Trophoblast cell (in vitro differentiated cells and primary cell): ENCODE measurements around the gene RABAC1.

ENCODE experiments used
- DNase-seq, 2 donors: peaks; one replicate each; pipeline ENCODE4 v3.0.0-alpha.2; 2016
- H2AFZ ChIP-seq: 2 replicates; pipeline ENCODE4 v1.6.1; 2013; ENCODE audit warnings: low read length, moderate library complexity, mild to moderate bottlenecking; ENCODE audit not compliant: insufficient read depth, poor library complexity
- H2AK5ac ChIP-seq: 2 replicates; pipeline ENCODE4 v1.6.1; 2013; ENCODE audit warnings: mild to moderate bottlenecking, low read length
- H2BK120ac ChIP-seq: 2 replicates; pipeline ENCODE4 v1.6.1; 2013; ENCODE audit warnings: low read length, mild to moderate bottlenecking, moderate library complexity; ENCODE audit not compliant: insufficient read depth, poor library complexity
- H2BK12ac ChIP-seq: 2 replicates; pipeline ENCODE4 v1.6.1; 2013; ENCODE audit warnings: mild to moderate bottlenecking, low read length, moderate library complexity
- H2BK5ac ChIP-seq: 2 replicates; pipeline ENCODE4 v1.6.1; 2013; ENCODE audit warnings: low read length, low read depth, moderate library complexity, mild to moderate bottlenecking; ENCODE audit not compliant: poor library complexity
- H3K14ac ChIP-seq: 2 replicates; pipeline ENCODE4 v1.6.1; 2013; ENCODE audit warnings: mild to moderate bottlenecking, low read length
- H3K18ac ChIP-seq: 2 replicates; pipeline ENCODE4 v1.6.1; 2013; ENCODE audit warnings: mild to moderate bottlenecking, low read length
- H3K23ac ChIP-seq: 2 replicates; pipeline ENCODE4 v1.6.1; 2013; ENCODE audit warnings: low read length
- H3K27ac ChIP-seq: 2 replicates; pipeline ENCODE4 v1.5.1; 2013; ENCODE audit warnings: low read depth, mild to moderate bottlenecking, inconsistent platforms, low read length, moderate library complexity
- H3K27me3 ChIP-seq: 2 replicates; pipeline ENCODE4 v1.6.1; 2013; ENCODE audit warnings: inconsistent platforms, mild to moderate bottlenecking, low read length, moderate library complexity; ENCODE audit not compliant: insufficient read depth
- H3K36me3 ChIP-seq, 2 experiments: 1 replicate in 1 of 2; 2 replicates in 1 of 2; pipeline ENCODE4 v1.6.1; 2013; ENCODE audit warnings: low read length in 2 of 2, mild to moderate bottlenecking in 2 of 2, moderate library complexity in 1 of 2; ENCODE audit not compliant: insufficient read depth in 2 of 2, control insufficient read depth in 1 of 2
- H3K4ac ChIP-seq: 2 replicates; pipeline ENCODE4 v1.6.1; 2013; ENCODE audit warnings: low read depth, mild to moderate bottlenecking, low read length, moderate library complexity
- H3K4me1 ChIP-seq, 2 experiments: 1 replicate in 1 of 2; 2 replicates in 1 of 2; pipeline ENCODE4 v1.6.1; 2013; ENCODE audit warnings: low read length in 2 of 2, mild to moderate bottlenecking in 2 of 2, moderate library complexity in 1 of 2; ENCODE audit not compliant: insufficient read depth in 2 of 2, control insufficient read depth in 1 of 2
- H3K4me2 ChIP-seq: 2 replicates; pipeline ENCODE4 v1.6.1; 2013; ENCODE audit warnings: inconsistent platforms, mild to moderate bottlenecking, low read length, moderate library complexity
- H3K4me3 ChIP-seq: 2 replicates; pipeline ENCODE4 v1.5.1; 2013; ENCODE audit warnings: mild to moderate bottlenecking, low read depth, low read length, inconsistent platforms
- H3K79me1 ChIP-seq: one replicate; pipeline ENCODE4 v1.6.1; 2013; ENCODE audit warnings: low read length
- H3K79me2 ChIP-seq: 2 replicates; pipeline ENCODE4 v1.6.1; 2013; ENCODE audit warnings: low read length, mild to moderate bottlenecking; ENCODE audit not compliant: control insufficient read depth, insufficient read depth, poor library complexity
- H3K9ac ChIP-seq: 2 replicates; pipeline ENCODE4 v1.6.1; 2013; ENCODE audit warnings: mild to moderate bottlenecking, low read length
- H3K9me3 ChIP-seq: 2 replicates; pipeline ENCODE4 v1.6.1; 2013; ENCODE audit warnings: low read depth, mild to moderate bottlenecking, control low read depth, inconsistent platforms, low read length; ENCODE audit not compliant: insufficient read depth
- H4K12ac ChIP-seq: 2 replicates; pipeline ENCODE4 v1.6.1; 2013; ENCODE audit warnings: low read depth, mild to moderate bottlenecking, low read length, moderate library complexity
- H4K8ac ChIP-seq: 2 replicates; pipeline ENCODE4 v1.6.1; 2013; ENCODE audit warnings: low read depth, mild to moderate bottlenecking, low read length, moderate library complexity
- H4K91ac ChIP-seq: one replicate; pipeline ENCODE4 v1.6.1; 2013; ENCODE audit warnings: low read depth, mild to moderate bottlenecking, low read length, moderate library complexity
- WGBS: extraction: QIAGEN DNeasy Blood & Tissue Kit; methylation state at CpG from one replicate; pipeline ENCODE4 v1.1.7; 2013; ENCODE audit warnings: missing lambda C conversion rate; ENCODE audit not compliant: insufficient read length, insufficient coverage; ENCODE audit errors: extremely low coverage; 5-methylcytosine and 5-hydroxymethylcytosine counted together

Gene RABAC1

GRCh38 chr19:41910992-41911888, 47.9 kb downstream of the RABAC1 start:
- no peak overlapping the region for H3K9ac ChIP-seq
- no peaks in the 10 kb centered on the region for H3K4me1 ChIP-seq
- no peak overlapping the region for H3K18ac ChIP-seq
- H3K14ac ChIP-seq = no peak overlapping the region
- peaks cover 11 to 14% of the 10 kb centered on the region in 2 experiments for H3K36me3 ChIP-seq
- no peak overlapping the region for H3K27ac ChIP-seq
- no peak overlapping the region for H3K4me3 ChIP-seq
- no peak overlapping the region for H3K4ac ChIP-seq
- no peak for DNase-seq
- H4K91ac ChIP-seq = no peak overlapping the region
- no peak overlapping the region for H2BK12ac ChIP-seq
- WGBS = no CpG with 5 or more reads among the region's 13 CpGs
- no peaks in the 10 kb centered on the region for H3K79me2 ChIP-seq
- peaks cover 9% of the 10 kb centered on the region for H3K9me3 ChIP-seq
- H2AFZ ChIP-seq = no peak overlapping the region
- no peak overlapping the region for H2BK5ac ChIP-seq
- no peak overlapping the region for H4K8ac ChIP-seq
- H2AK5ac ChIP-seq = no peak overlapping the region
- no peak overlapping the region for H2BK120ac ChIP-seq
- H3K27me3 ChIP-seq = peaks cover 41% of the 10 kb centered on the region
- no peak overlapping the region for H3K23ac ChIP-seq
- no peaks in the 10 kb centered on the region for H3K79me1 ChIP-seq
- no peak overlapping the region for H4K12ac ChIP-seq
- H3K4me2 ChIP-seq = no peak overlapping the region

- no CpG with 5 or more reads among the region's 12 CpGs for WGBS
- Histone ChIP-seq H4K91ac (no peak overlapping the region), H3K4me2 (no peak overlapping the region), H3K14ac (no peak overlapping the region), H3K79me2 (no peaks in the 10 kb centered on the region), H3K4me3 (no peak overlapping the region), H3K18ac (no peak overlapping the region), H3K9ac (no peak overlapping the region), H2BK12ac (no peak overlapping the region), H4K8ac (no peak overlapping the region), H3K9me3 (peaks cover 6% of the 10 kb centered on the region), H2AK5ac (no peak overlapping the region), H3K23ac (no peak overlapping the region), H3K27ac (no peak overlapping the region), H3K4me1 (no peaks in the 10 kb centered on the region), H2BK120ac (no peak overlapping the region), H2AFZ (no peak overlapping the region), H2BK5ac (no peak overlapping the region), H3K36me3 (peaks cover 19 to 23% of the 10 kb centered on the region in 2 experiments), H3K4ac (no peak overlapping the region), H4K12ac (no peak overlapping the region), H3K79me1 (no peaks in the 10 kb centered on the region), H3K27me3 (peaks cover 36% of the 10 kb centered on the region)
- no peak for DNase-seq
Measured at GRCh38 chr19:41910240-41910991, 48.7 kb downstream of the RABAC1 start.

- H4K91ac ChIP-seq = no peak overlapping the region
- no peak overlapping the region for H3K4me2 ChIP-seq
- no peaks in the 10 kb centered on the region for H3K79me1 ChIP-seq
- no peak overlapping the region for H4K12ac ChIP-seq
- H3K23ac ChIP-seq = no peak overlapping the region
- no peak overlapping the region for H3K18ac ChIP-seq
- no peak overlapping the region for H2BK5ac ChIP-seq
- H2AK5ac ChIP-seq = no peak overlapping the region
- H2BK120ac ChIP-seq = no peak overlapping the region
- peaks cover 26 to 30% of the 10 kb centered on the region in 2 experiments for H3K36me3 ChIP-seq
- H2BK12ac ChIP-seq = no peak overlapping the region
- H3K27ac ChIP-seq = no peak overlapping the region
- no peak overlapping the region for H3K4me3 ChIP-seq
- H3K4ac ChIP-seq = no peak overlapping the region
- no CpG with 5 or more reads among the region's 13 CpGs for WGBS
- no peak overlapping the region for H3K14ac ChIP-seq
- no peak overlapping the region for H4K8ac ChIP-seq
- H3K9me3 ChIP-seq = peaks cover 3% of the 10 kb centered on the region
- H3K4me1 ChIP-seq = no peaks in the 10 kb centered on the region
- H2AFZ ChIP-seq = no peak overlapping the region
- DNase-seq = no peak
- no peaks in the 10 kb centered on the region for H3K79me2 ChIP-seq
- no peak overlapping the region for H3K9ac ChIP-seq
- peaks cover 31% of the 10 kb centered on the region for H3K27me3 ChIP-seq
Measured at GRCh38 chr19:41909706-41910105, 49.4 kb downstream of the RABAC1 start.

- no peak overlapping the region for H4K91ac ChIP-seq
- no peak overlapping the region for H3K14ac ChIP-seq
- no peaks in the 10 kb centered on the region for H3K79me1 ChIP-seq
- no peak overlapping the region for H3K4me3 ChIP-seq
- no peak overlapping the region for H3K4ac ChIP-seq
- no peak overlapping the region for H3K18ac ChIP-seq
- H3K4me2 ChIP-seq = no peak overlapping the region
- no peak overlapping the region for H2AK5ac ChIP-seq
- H4K12ac ChIP-seq = no peak overlapping the region
- H2BK5ac ChIP-seq = no peak overlapping the region
- no peaks in the 10 kb centered on the region for H3K79me2 ChIP-seq
- WGBS = no CpG with 5 or more reads among the region's 11 CpGs
- no peak overlapping the region for H4K8ac ChIP-seq
- peaks cover 27% of the 10 kb centered on the region for H3K27me3 ChIP-seq
- peaks cover 34 to 38% of the 10 kb centered on the region in 2 experiments for H3K36me3 ChIP-seq
- DNase-seq = no peak
- no peak overlapping the region for H2AFZ ChIP-seq
- H3K9me3 ChIP-seq = peaks cover 3% of the 10 kb centered on the region
- H3K9ac ChIP-seq = no peak overlapping the region
- H3K23ac ChIP-seq = no peak overlapping the region
- H3K27ac ChIP-seq = no peak overlapping the region
- H3K4me1 ChIP-seq = no peaks in the 10 kb centered on the region
- no peak overlapping the region for H2BK120ac ChIP-seq
- H2BK12ac ChIP-seq = no peak overlapping the region
Measured at GRCh38 chr19:41908724-41909464, 50.2 kb downstream of the RABAC1 start.
